Hematopoietic multipotent progenitor cell treated with erythropoietin and hydrocortisone succinate and interleukin-3 and kit ligand, for 8 days (in vitro differentiated cells): ENCODE data around the gene PHF21B.

Source experiments
- DNase-seq: peaks from one replicate; pipeline ENCODE4 v3.0.0-alpha.2; 2015

PHF21B gene

GRCh38 chr22:44890416-44891292 is 119.2 kb downstream of the PHF21B start:
- DNase-seq = no peak

- DNase-seq = no peak
Observed at GRCh38 chr22:44889255-44889878, 120.4 kb downstream of the PHF21B start.

GRCh38 chr22:44888491-44889254 is 121.1 kb downstream of the PHF21B start:
- DNase-seq = no peak

- no peak for DNase-seq
Observed at GRCh38 chr22:44887941-44888366, 121.9 kb downstream of the PHF21B start.

GRCh38 chr22:44885806-44886360 is 123.9 kb downstream of the PHF21B start:
- DNase-seq = no peak

GRCh38 chr22:44884968-44885805 is 124.6 kb downstream of the PHF21B start:
- DNase-seq = no peak

GRCh38 chr22:44884562-44884961 is 125.2 kb downstream of the PHF21B start:
- DNase-seq = no peak

- no peak for DNase-seq
Observed at GRCh38 chr22:44883011-44883421, 126.8 kb downstream of the PHF21B start.

- no peak for DNase-seq
Observed at GRCh38 chr22:44882226-44882905, 127.4 kb downstream of the PHF21B start.

GRCh38 chr22:44881624-44882023 is 128.2 kb downstream of the PHF21B start:
- no peak for DNase-seq

- no peak for DNase-seq
Observed at GRCh38 chr22:44880610-44881290, 129.1 kb downstream of the PHF21B start.

GRCh38 chr22:44879301-44879680 is 130.5 kb downstream of the PHF21B start:
- no peak for DNase-seq

GRCh38 chr22:44878483-44879300 is 131.1 kb downstream of the PHF21B start:
- no peak for DNase-seq

GRCh38 chr22:44876921-44877320 is 132.9 kb downstream of the PHF21B start:
- no peak for DNase-seq

GRCh38 chr22:44871782-44872181 is 138.0 kb downstream of the PHF21B start:
- DNase-seq = no peak

GRCh38 chr22:44870021-44870420 is 139.8 kb downstream of the PHF21B start:
- peak; percentile 74 for DNase-seq

- DNase-seq = no peak
Observed at GRCh38 chr22:44869196-44869595, 140.6 kb downstream of the PHF21B start.

GRCh38 chr22:44865193-44866057 is 144.4 kb downstream of the PHF21B start:
- no peak for DNase-seq
